ENCODE measurements around the gene TRAF4. TPM values are rescaled to one million over a fixed set of nuclear protein-coding genes. Genes with fewer than 3 reads are reported as not detected.

TRAF4 gene
- total RNA-seq, 1 donor from 2014 or later, result 143 TPM

GRCh38 chr17:28714281-28714680, 29.5 kb upstream of the TRAF4 start:
- no peak overlapping the region for H3K9ac ChIP-seq (ENCODE audit: low read length)
- no peaks in the 10 kb centered on the region for H3K9me3 ChIP-seq (ENCODE audit: insufficient read depth, low read depth, low read length)
- DNase-seq (ENCODE audit: low read depth), result no peak
- H3K36me3 ChIP-seq (ENCODE audit: insufficient read depth, low read length), result peaks cover 16% of the 10 kb centered on the region
- Mint-ChIP-seq H3K4me3 (ENCODE audit: unreplicated experiment) (no peak overlapping the region), H3K27ac (ENCODE audit: unreplicated experiment) (no peak overlapping the region), H3K27me3 (ENCODE audit: low read depth, unreplicated experiment) (no peaks in the 10 kb centered on the region), H3K4me1 (ENCODE audit: low read depth, unreplicated experiment) (peaks cover 22% of the 10 kb centered on the region), H3K9me3 (ENCODE audit: unreplicated experiment) (no peaks in the 10 kb centered on the region), H3K36me3 (ENCODE audit: low read depth, unreplicated experiment) (peaks cover 24% of the 10 kb centered on the region)
- no peak overlapping the region for H3K4me3 ChIP-seq (ENCODE audit: insufficient read depth, low read depth, low read length)
- H3K4me2 ChIP-seq (ENCODE audit: low read length), result no peak overlapping the region
- no peak overlapping the region for H2AFZ ChIP-seq (ENCODE audit: low read depth, low read length)
- no peak for FAIRE-seq
- H3K27me3 ChIP-seq (ENCODE audit: insufficient read depth, low read length), result no peaks in the 10 kb centered on the region
- H4K20me1 ChIP-seq (ENCODE audit: insufficient read depth, low read length), result peaks cover 40% of the 10 kb centered on the region
- TF ChIP-seq CTCF (IDR thresholded peaks at IDR 0.05; ENCODE audit: insufficient read depth, low read depth, low read length), result no peak
- TF ChIP-seq EZH2 (IDR thresholded peaks at IDR 0.05; ENCODE audit: insufficient read depth, low read length), result no peak
- peaks cover 40% of the 10 kb centered on the region for H3K4me1 ChIP-seq (ENCODE audit: insufficient read depth, low read length)
- H3K27ac ChIP-seq (ENCODE audit: low read depth, low read length), result no peak overlapping the region
- H3K79me2 ChIP-seq (ENCODE audit: insufficient read depth, low read length), result peaks cover 38% of the 10 kb centered on the region

- no peak for FAIRE-seq
- Histone ChIP-seq H3K4me3 (ENCODE audit: insufficient read depth, low read depth, low read length) (no peak overlapping the region), H3K9ac (ENCODE audit: low read length) (no peak overlapping the region), H3K4me1 (ENCODE audit: insufficient read depth, low read length) (peaks cover 42% of the 10 kb centered on the region), H3K4me2 (ENCODE audit: low read length) (peak overlapping the region; percentile 93), H3K27me3 (ENCODE audit: insufficient read depth, low read length) (no peaks in the 10 kb centered on the region), H3K36me3 (ENCODE audit: insufficient read depth, low read length) (peaks cover 16% of the 10 kb centered on the region), H4K20me1 (ENCODE audit: insufficient read depth, low read length) (peaks cover 42% of the 10 kb centered on the region), H3K27ac (ENCODE audit: low read depth, low read length) (no peak overlapping the region), H3K9me3 (ENCODE audit: insufficient read depth, low read depth, low read length) (no peaks in the 10 kb centered on the region), H2AFZ (ENCODE audit: low read depth, low read length) (no peak overlapping the region), H3K79me2 (ENCODE audit: insufficient read depth, low read length) (peaks cover 39% of the 10 kb centered on the region)
- no peaks in the 10 kb centered on the region for H3K9me3 Mint-ChIP-seq (ENCODE audit: unreplicated experiment)
- peaks cover 24% of the 10 kb centered on the region for H3K36me3 Mint-ChIP-seq (ENCODE audit: low read depth, unreplicated experiment)
- H3K27me3 Mint-ChIP-seq (ENCODE audit: low read depth, unreplicated experiment), result no peaks in the 10 kb centered on the region
- no peak for DNase-seq (ENCODE audit: low read depth)
- peaks cover 22% of the 10 kb centered on the region for H3K4me1 Mint-ChIP-seq (ENCODE audit: low read depth, unreplicated experiment)
- H3K4me3 Mint-ChIP-seq (ENCODE audit: unreplicated experiment), result peak overlapping the region; percentile 85
- H3K27ac Mint-ChIP-seq (ENCODE audit: unreplicated experiment), result peak overlapping the region; percentile 41
- TF ChIP-seq EZH2 (IDR thresholded peaks at IDR 0.05; ENCODE audit: insufficient read depth, low read length) (no peak), CTCF (IDR thresholded peaks at IDR 0.05; ENCODE audit: insufficient read depth, low read depth, low read length) (no peak)
Observed at GRCh38 chr17:28715217-28715616, 28.6 kb upstream of the TRAF4 start.

- peaks cover 30% of the 10 kb centered on the region for H3K36me3 Mint-ChIP-seq (ENCODE audit: low read depth, unreplicated experiment)
- Histone ChIP-seq H3K4me3 (ENCODE audit: insufficient read depth, low read depth, low read length) (peak overlapping the region; percentile 83), H3K9me3 (ENCODE audit: insufficient read depth, low read depth, low read length) (no peaks in the 10 kb centered on the region), H4K20me1 (ENCODE audit: insufficient read depth, low read length) (peaks cover 59% of the 10 kb centered on the region), H2AFZ (ENCODE audit: low read depth, low read length) (peak overlapping the region; percentile 28), H3K27ac (ENCODE audit: low read depth, low read length) (peak overlapping the region; percentile 87), H3K4me2 (ENCODE audit: low read length) (peak overlapping the region; percentile 93), H3K79me2 (ENCODE audit: insufficient read depth, low read length) (peaks cover 57% of the 10 kb centered on the region), H3K36me3 (ENCODE audit: insufficient read depth, low read length) (peaks cover 25% of the 10 kb centered on the region), H3K27me3 (ENCODE audit: insufficient read depth, low read length) (no peaks in the 10 kb centered on the region), H3K9ac (ENCODE audit: low read length) (peak overlapping the region; percentile 92), H3K4me1 (ENCODE audit: insufficient read depth, low read length) (peaks cover 37% of the 10 kb centered on the region)
- no peaks in the 10 kb centered on the region for H3K9me3 Mint-ChIP-seq (ENCODE audit: unreplicated experiment)
- H3K4me1 Mint-ChIP-seq (ENCODE audit: low read depth, unreplicated experiment), result peaks cover 23% of the 10 kb centered on the region
- peak overlapping the region; percentile 85 for H3K4me3 Mint-ChIP-seq (ENCODE audit: unreplicated experiment)
- no peaks in the 10 kb centered on the region for H3K27me3 Mint-ChIP-seq (ENCODE audit: low read depth, unreplicated experiment)
- DNase-seq (ENCODE audit: low read depth) (peak; percentile 10), FAIRE-seq (no peak)
- H3K27ac Mint-ChIP-seq (ENCODE audit: unreplicated experiment), result peak overlapping the region; percentile 84
- no peak for TF ChIP-seq EZH2 (IDR thresholded peaks at IDR 0.05; ENCODE audit: insufficient read depth, low read length)
Observed at GRCh38 chr17:28716740-28717577, 26.9 kb upstream of the TRAF4 start.
